CD14-positive monocyte (primary cell): ENCODE measurements around the gene CES3. TPM values are rescaled to one million over a fixed set of nuclear protein-coding genes. Genes with fewer than 3 reads are reported as not detected.

Source experiments
- DNase-seq, 3 donors: peaks; one replicate each; pipeline ENCODE4 v3.0.0-alpha.2; 2011 to 2022
- H2AFZ ChIP-seq: 2 replicates; pipeline ENCODE4 v1.6.0; 2012; ENCODE audit warnings: mild to moderate bottlenecking, low read depth, low read length, inconsistent platforms; ENCODE audit not compliant: insufficient read depth, poor library complexity, severe bottlenecking
- H3K27ac ChIP-seq, 2 donors: 1 replicate in 1 of 2; 2 replicates in 1 of 2; pipeline ENCODE4 v1.5.1; 2012 to 2013; ENCODE audit warnings: low read length in 2 of 2, control low read depth in 1 of 2, inconsistent platforms in 1 of 2, low read depth in 1 of 2, mild to moderate bottlenecking in 1 of 2
- H3K27me3 ChIP-seq, 2 donors: one replicate each; pipeline versions ENCODE4 v1.6.0 to v1.6.1; 2011 to 2013; ENCODE audit warnings: low read length in 2 of 2; ENCODE audit not compliant: control insufficient read depth in 2 of 2, insufficient read depth in 2 of 2
- H3K36me3 ChIP-seq, 2 donors: replicated peaks in 1 of 2; 1 replicate in 1 of 2; 2 replicates in 1 of 2; pipeline versions ENCODE4 v1.5.1 to v1.6.1; 2012 to 2013; ENCODE audit warnings: low read length in 2 of 2, control low read depth in 1 of 2, inconsistent platforms in 1 of 2, mild to moderate bottlenecking in 1 of 2; ENCODE audit not compliant: insufficient read depth in 2 of 2, control insufficient read depth in 1 of 2
- H3K4me1 ChIP-seq, 2 donors: 1 replicate in 1 of 2; 2 replicates in 1 of 2; pipeline versions ENCODE4 v1.5.1 to v1.6.1; 2012 to 2013; ENCODE audit warnings: low read length in 2 of 2, control low read depth in 1 of 2, inconsistent platforms in 1 of 2, mild to moderate bottlenecking in 1 of 2, moderate library complexity in 1 of 2; ENCODE audit not compliant: insufficient read depth in 2 of 2, control insufficient read depth in 1 of 2
- H3K4me2 ChIP-seq: replicated peaks from 2 replicates; pipeline ENCODE3; 2012; ENCODE audit warnings: low read length, moderate library complexity, mild to moderate bottlenecking; ENCODE audit not compliant: poor library complexity, severe bottlenecking; ENCODE audit errors: extremely low read depth
- H3K4me3 ChIP-seq, 3 experiments: fragments of 200-600 bp in 1 of 3; sonication (generic) in 1 of 3; replicated peaks in 1 of 3; 1 replicate in 2 of 3; 2 replicates in 1 of 3; pipeline ENCODE4 v1.5.1; 2011 to 2013; ENCODE audit warnings: low read length in 3 of 3, mild to moderate bottlenecking in 3 of 3, control low read depth in 2 of 3, low read depth in 2 of 3, inconsistent platforms in 1 of 3, moderate library complexity in 1 of 3
- H3K79me2 ChIP-seq: 2 replicates; pipeline ENCODE4 v1.6.0; 2012; ENCODE audit warnings: mild to moderate bottlenecking, control low read depth, inconsistent platforms, low read length, moderate library complexity; ENCODE audit not compliant: insufficient read depth
- H3K9ac ChIP-seq: 2 replicates; pipeline ENCODE4 v1.6.0; 2017; ENCODE audit warnings: low read length, mild to moderate bottlenecking; ENCODE audit not compliant: insufficient read depth, poor library complexity, severe bottlenecking
- H3K9me3 ChIP-seq, 2 donors: replicated peaks in 1 of 2; 1 replicate in 1 of 2; 2 replicates in 1 of 2; pipeline versions ENCODE4 v1.5.1 to v1.6.1; 2012 to 2013; ENCODE audit warnings: low read length in 2 of 2, control low read depth in 1 of 2; ENCODE audit not compliant: control insufficient read depth in 1 of 2, insufficient read depth in 1 of 2
- H4K20me1 ChIP-seq: 2 replicates; pipeline ENCODE4 v1.6.0; 2012; ENCODE audit warnings: mild to moderate bottlenecking, low read length, control low read depth, moderate library complexity; ENCODE audit not compliant: insufficient read depth
- H3K27ac Mint-ChIP-seq, 7 donors: one replicate each; pipeline ENCODE4 v1.8.0; 2020; ENCODE audit warnings: mild to moderate bottlenecking in 7 of 7, mixed read lengths in 7 of 7, moderate library complexity in 6 of 7, inconsistent platforms in 2 of 7
- H3K27me3 Mint-ChIP-seq, 3 donors: one replicate each; pipeline ENCODE4 v1.8.0; 2021 to 2022; ENCODE audit warnings: low read depth in 3 of 3, mild to moderate bottlenecking in 3 of 3, mixed read lengths in 3 of 3, moderate library complexity in 3 of 3, inconsistent platforms in 1 of 3
- H3K36me3 Mint-ChIP-seq, 2 donors: one replicate each; pipeline ENCODE4 v1.8.0; 2020; ENCODE audit warnings: mixed read lengths in 2 of 2, inconsistent platforms in 1 of 2, mild to moderate bottlenecking in 1 of 2
- H3K4me1 Mint-ChIP-seq: one replicate; pipeline ENCODE4 v1.8.0; 2020; ENCODE audit warnings: mild to moderate bottlenecking, mixed read lengths
- H3K4me3 Mint-ChIP-seq, 2 donors: one replicate each; pipeline ENCODE4 v1.8.0; 2020; ENCODE audit warnings: mild to moderate bottlenecking in 2 of 2, mixed read lengths in 2 of 2, moderate library complexity in 1 of 2
- H3K9me3 Mint-ChIP-seq, 7 donors: one replicate each; pipeline ENCODE4 v1.8.0; 2020 to 2022; ENCODE audit warnings: mixed read lengths in 7 of 7, mild to moderate bottlenecking in 6 of 7, moderate library complexity in 6 of 7, inconsistent platforms in 2 of 7
- WGBS: methylation state at CpG from one replicate; pipeline ENCODE4 v1.1.5; 2013; ENCODE audit warnings: missing lambda C conversion rate; ENCODE audit not compliant: insufficient coverage; 5-methylcytosine and 5-hydroxymethylcytosine counted together
- intact Hi-C, 2 donors: fragments of 100-400 bp; cut with micrococcal nuclease; formaldehyde crosslinking; loops; one replicate each; pipeline versions ENCODE4 v1.15.0 to v1.15.1; 2023
- polyA plus RNA-seq, 3 donors: library from polyadenylated mRNA; depleted of rRNA in 1 of 3; unstranded in 2 of 3; stranded (reverse) in 1 of 3; fragments of 300-500 nt in 2 of 3; fragments of >200 nt in 1 of 3; fragmentation: Illumina TruSeq in 2 of 3; gene quantifications; 1 replicate in 2 of 3; 2 replicates in 1 of 3; pipeline ENCODE4 v1.2.3, GENCODE V29; 2012 to 2021
- TF ChIP-seq, protein P1 (sequence below): fragments of 200-600 bp; IDR thresholded peaks from one replicate; pipeline ENCODE4 v1.8.0; 2022; ENCODE audit warnings: antibody characterized with exemption, mild to moderate bottlenecking

CES3 gene
- polyA plus RNA-seq, 3 donors, result 0.48 TPM; not detected in 2

GRCh38 chr16:66923247-66923731, 37.8 kb upstream of the CES3 start:
- H3K27ac Mint-ChIP-seq, result no peak overlapping the region
- no peaks in the 10 kb centered on the region for H4K20me1 ChIP-seq
- no peaks in the 10 kb centered on the region for H3K36me3 ChIP-seq
- H3K27me3 ChIP-seq, result peaks cover 17 to 71% of the 10 kb centered on the region in 2 donors
- no peak for DNase-seq
- TF ChIP-seq, protein P1, sequence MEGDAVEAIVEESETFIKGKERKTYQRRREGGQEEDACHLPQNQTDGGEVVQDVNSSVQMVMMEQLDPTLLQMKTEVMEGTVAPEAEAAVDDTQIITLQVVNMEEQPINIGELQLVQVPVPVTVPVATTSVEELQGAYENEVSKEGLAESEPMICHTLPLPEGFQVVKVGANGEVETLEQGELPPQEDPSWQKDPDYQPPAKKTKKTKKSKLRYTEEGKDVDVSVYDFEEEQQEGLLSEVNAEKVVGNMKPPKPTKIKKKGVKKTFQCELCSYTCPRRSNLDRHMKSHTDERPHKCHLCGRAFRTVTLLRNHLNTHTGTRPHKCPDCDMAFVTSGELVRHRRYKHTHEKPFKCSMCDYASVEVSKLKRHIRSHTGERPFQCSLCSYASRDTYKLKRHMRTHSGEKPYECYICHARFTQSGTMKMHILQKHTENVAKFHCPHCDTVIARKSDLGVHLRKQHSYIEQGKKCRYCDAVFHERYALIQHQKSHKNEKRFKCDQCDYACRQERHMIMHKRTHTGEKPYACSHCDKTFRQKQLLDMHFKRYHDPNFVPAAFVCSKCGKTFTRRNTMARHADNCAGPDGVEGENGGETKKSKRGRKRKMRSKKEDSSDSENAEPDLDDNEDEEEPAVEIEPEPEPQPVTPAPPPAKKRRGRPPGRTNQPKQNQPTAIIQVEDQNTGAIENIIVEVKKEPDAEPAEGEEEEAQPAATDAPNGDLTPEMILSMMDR, result no peak
- intact Hi-C loops, result no loop called here
- H3K79me2 ChIP-seq, result no peaks in the 10 kb centered on the region
- H3K4me1 Mint-ChIP-seq, result peaks cover 26% of the 10 kb centered on the region
- no peak overlapping the region for H3K4me2 ChIP-seq
- H3K9me3 Mint-ChIP-seq, result peaks cover 0 to 13% (median 9%) of the 10 kb centered on the region in 7 donors
- no peak overlapping the region for H3K9ac ChIP-seq
- peaks cover 0 to 6% of the 10 kb centered on the region in 2 donors for H3K9me3 ChIP-seq
- no peak overlapping the region for H3K27ac ChIP-seq
- H3K4me1 ChIP-seq, result peaks cover 20 to 24% of the 10 kb centered on the region in 2 donors
- peaks cover 12 to 13% of the 10 kb centered on the region in 2 donors for H3K36me3 Mint-ChIP-seq
- WGBS, result 91% methylated on average over 17 of the region's 18 CpGs
- H3K4me3 Mint-ChIP-seq, result peak overlapping the region in 1 of 2 donors; percentile 76
- no peak overlapping the region for H2AFZ ChIP-seq
- H3K4me3 ChIP-seq, result no peak overlapping the region
- peaks cover 58 to 81% (median 58%) of the 10 kb centered on the region in 3 donors for H3K27me3 Mint-ChIP-seq

- no peak for DNase-seq
- Histone ChIP-seq H3K4me2 (no peak overlapping the region), H3K9ac (no peak overlapping the region), H3K79me2 (no peaks in the 10 kb centered on the region), H3K36me3 (no peaks in the 10 kb centered on the region), H3K9me3 (peaks cover 0 to 6% of the 10 kb centered on the region in 2 donors), H3K4me3 (no peak overlapping the region), H3K27me3 (peaks cover 17 to 71% of the 10 kb centered on the region in 2 donors), H2AFZ (no peak overlapping the region), H4K20me1 (no peaks in the 10 kb centered on the region), H3K27ac (no peak overlapping the region), H3K4me1 (peaks cover 20 to 24% of the 10 kb centered on the region in 2 donors)
- TF ChIP-seq, protein P1, result no peak
- intact Hi-C loops, result loop anchor here in 1 of 2 donors (2.0 kb wide), 1 partner anchor 29 kb away; no protein-coding TSS in a partner anchor
- WGBS, result 60% methylated on average over 2 of the region's 3 CpGs
- Mint-ChIP-seq H3K27ac (no peak overlapping the region), H3K4me3 (peak overlapping the region in 1 of 2 donors; percentile 76), H3K4me1 (peaks cover 28% of the 10 kb centered on the region), H3K9me3 (peaks cover 0 to 13% (median 9%) of the 10 kb centered on the region in 7 donors), H3K27me3 (peaks cover 58 to 81% (median 60%) of the 10 kb centered on the region in 3 donors), H3K36me3 (peaks cover 12 to 13% of the 10 kb centered on the region in 2 donors)
Observed at GRCh38 chr16:66923866-66924265, 37.2 kb upstream of the CES3 start.
